Neural cell (in vitro differentiated cells): ENCODE results near the gene PROCA1. TPM values are rescaled to one million over a fixed set of nuclear protein-coding genes. Genes with fewer than 3 reads are reported as not detected.
A peak's percentile ranks its signal among the peaks of the same experiment; 100 is the strongest.

ENCODE experiments used
- H2AFZ ChIP-seq: fragments of 200-600, 300-800 bp; sonication (generic), shearing (Covaris generic); 2 replicates; pipeline ENCODE4 v1.6.0; 2014; ENCODE audit warnings: low read depth, mild to moderate bottlenecking, antibody characterized with exemption, low read length, moderate library complexity
- H3F3A ChIP-seq: fragments of 200-600 bp; shearing (Covaris generic); 2 replicates; pipeline ENCODE4 v1.6.1; 2016; ENCODE audit warnings: mild to moderate bottlenecking, moderate library complexity, mixed read lengths, antibody characterized with exemption, low read length; ENCODE audit not compliant: insufficient read depth, poor library complexity, severe bottlenecking
- H3K27ac ChIP-seq: fragments of 200-600, 300-800 bp; sonication (generic), shearing (Covaris generic); 2 replicates; pipeline ENCODE4 v1.5.1; 2014; ENCODE audit warnings: mild to moderate bottlenecking, low read length, moderate library complexity
- H3K27me3 ChIP-seq: fragments of 300-800, 200-600 bp; sonication (generic), shearing (Covaris generic); 2 replicates; pipeline ENCODE4 v1.6.0; 2014; ENCODE audit warnings: mild to moderate bottlenecking, low read depth, low read length, moderate library complexity; ENCODE audit not compliant: insufficient read depth
- H3K36me3 ChIP-seq: fragments of 300-800, 200-600 bp; sonication (generic), shearing (Covaris generic); 2 replicates; pipeline ENCODE4 v1.5.1; 2014; ENCODE audit warnings: mild to moderate bottlenecking, antibody characterized with exemption, low read length, moderate library complexity; ENCODE audit not compliant: insufficient read depth
- H3K4me2 ChIP-seq: fragments of 300-800, 200-600 bp; sonication (generic), shearing (Covaris generic); 2 replicates; pipeline ENCODE4 v1.6.0; 2014; ENCODE audit warnings: mild to moderate bottlenecking, low read length
- H3K4me3 ChIP-seq: fragments of 300-800, 200-600 bp; sonication (generic), shearing (Covaris generic); 2 replicates; pipeline ENCODE4 v1.5.1; 2014; ENCODE audit warnings: mild to moderate bottlenecking, low read length, moderate library complexity
- H3K79me2 ChIP-seq: fragments of 200-600 bp; shearing (Covaris generic); replicated peaks from 2 replicates; pipeline ENCODE4 v1.6.0; 2014; ENCODE audit warnings: mild to moderate bottlenecking, low read length, moderate library complexity; ENCODE audit not compliant: insufficient read depth
- H3K9ac ChIP-seq: fragments of 300-800, 200-600 bp; sonication (generic), shearing (Covaris generic); 2 replicates; pipeline ENCODE4 v1.6.1; 2016; ENCODE audit warnings: mild to moderate bottlenecking, low read length, mixed read lengths
- H3K9me2 ChIP-seq: fragments of 200-600 bp; shearing (Covaris generic); 2 replicates; pipeline ENCODE4 v1.6.1; 2016; ENCODE audit warnings: mild to moderate bottlenecking, low read length, mixed read lengths; ENCODE audit not compliant: insufficient read depth
- H3K9me3 ChIP-seq: fragments of 200-600, 300-800 bp; sonication (generic), shearing (Covaris generic); 2 replicates; pipeline ENCODE4 v1.6.1; 2016; ENCODE audit warnings: mild to moderate bottlenecking, mixed run types, low read length, moderate library complexity, mixed read lengths
- H4K20me1 ChIP-seq: fragments of 200-600 bp; shearing (Covaris generic); 2 replicates; pipeline ENCODE4 v1.6.1; 2016; ENCODE audit warnings: mild to moderate bottlenecking, mixed run types; ENCODE audit not compliant: insufficient read depth
- CTCF ChIP-seq: fragments of 450-650 bp; IDR thresholded peaks from 2 replicates; pipeline ENCODE4 v1.5.1; 2014; ENCODE audit warnings: antibody characterized with exemption, mild to moderate bottlenecking, moderate library complexity; ENCODE audit not compliant: poor library complexity, severe bottlenecking
- EP300 ChIP-seq: fragments of 450-650 bp; conservative IDR thresholded peaks from 2 replicates; pipeline ENCODE4 v1.6.1; 2014; ENCODE audit warnings: antibody characterized with exemption, mild to moderate bottlenecking, moderate library complexity; ENCODE audit not compliant: poor library complexity, severe bottlenecking
- EZH2 ChIP-seq: fragments of 200-600, 300-800 bp; shearing (Covaris generic), sonication (generic); IDR thresholded peaks from 2 replicates; pipeline ENCODE4 v1.6.1; 2014; ENCODE audit warnings: antibody characterized with exemption, low read length, borderline replicate concordance, mild to moderate bottlenecking; ENCODE audit not compliant: insufficient read depth, poor library complexity, severe bottlenecking
- MXI1 ChIP-seq: fragments of 450-650 bp; conservative IDR thresholded peaks from 2 replicates; pipeline ENCODE4 v1.6.1; 2014; ENCODE audit warnings: antibody characterized with exemption, mild to moderate bottlenecking; ENCODE audit not compliant: poor library complexity, severe bottlenecking
- POLR2AphosphoS5 ChIP-seq: IDR thresholded peaks from 2 replicates; pipeline ENCODE4 v1.6.1; 2012
- RAD21 ChIP-seq: fragments of 450-650 bp; conservative IDR thresholded peaks from 2 replicates; pipeline ENCODE4 v1.6.1; 2014; ENCODE audit warnings: antibody characterized with exemption, mild to moderate bottlenecking, moderate library complexity
- SMC3 ChIP-seq: fragments of 450-650 bp; conservative IDR thresholded peaks from 2 replicates; pipeline ENCODE4 v1.6.1; 2014; ENCODE audit warnings: antibody characterized with exemption, mild to moderate bottlenecking, moderate library complexity; ENCODE audit not compliant: poor library complexity
- TAF1 ChIP-seq: IDR thresholded peaks from 2 replicates; pipeline ENCODE4 v1.6.1; 2012; ENCODE audit warnings: low read depth
- polyA plus RNA-seq: library from polyadenylated mRNA; depleted of rRNA; stranded (reverse); fragments of >200 nt; gene quantifications from 2 replicates; pipeline ENCODE4 v1.2.3, GENCODE V29; 2014
- TF ChIP-seq, protein P1 (sequence below): IDR thresholded peaks from 2 replicates; pipeline ENCODE4 v1.6.1; 2012; ENCODE audit warnings: borderline replicate concordance

The PROCA1 gene
- polyA plus RNA-seq, 1 donor from 2014 or later = 20.7 TPM

DNA sequence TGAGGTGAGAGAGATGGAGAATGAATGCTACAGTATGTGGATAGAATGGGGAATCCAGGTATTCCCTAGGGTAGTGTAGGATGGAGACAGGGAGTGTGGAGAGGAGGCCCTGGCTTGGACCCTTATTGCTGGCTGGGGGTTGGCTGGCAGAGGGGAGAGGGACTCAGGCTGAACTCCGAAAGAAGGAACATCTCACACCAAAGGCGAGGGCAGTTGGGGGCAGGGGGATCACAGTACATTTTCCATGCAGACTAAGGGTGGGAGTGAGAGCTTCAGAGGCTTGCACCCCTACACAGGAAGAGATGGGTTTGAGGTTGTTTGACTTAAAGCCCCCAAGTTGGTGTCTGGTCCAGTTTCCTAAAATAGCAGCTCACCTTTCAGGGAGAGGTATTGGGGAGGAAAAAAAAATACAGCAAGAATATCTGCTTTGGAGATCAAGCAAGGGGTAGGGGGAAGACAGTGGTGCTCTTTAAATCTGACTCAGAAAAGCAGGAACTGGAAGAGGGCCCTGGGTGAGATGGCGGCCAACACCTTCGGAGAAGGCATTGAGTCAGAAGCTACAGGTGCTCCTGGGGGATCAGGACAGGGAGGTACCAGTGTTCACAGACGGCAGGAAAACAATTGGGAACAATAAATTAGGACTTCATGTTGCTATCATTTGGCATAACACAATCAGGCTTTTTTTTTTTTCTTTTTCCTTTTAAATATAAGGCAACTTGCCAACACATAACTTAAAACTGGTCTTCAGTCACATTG, 44.5 kb upstream of the PROCA1 start:
- Histone ChIP-seq H3K36me3 (peaks cover 4% of the 10 kb centered on the region), H3K9ac (no peak overlapping the region), H3K9me3 (no peaks in the 10 kb centered on the region), H3K4me3 (no peak overlapping the region), H3K9me2 (no peaks in the 10 kb centered on the region), H3K27me3 (no peaks in the 10 kb centered on the region), H3K79me2 (peaks cover 4% of the 10 kb centered on the region), H3K4me2 (no peak overlapping the region), H2AFZ (no peak overlapping the region), H3F3A (no peaks in the 10 kb centered on the region), H3K27ac (no peak overlapping the region), H4K20me1 (no peaks in the 10 kb centered on the region)
- TF ChIP-seq MXI1 (no peak), POLR2AphosphoS5 (peak; percentile 6)

DNA sequence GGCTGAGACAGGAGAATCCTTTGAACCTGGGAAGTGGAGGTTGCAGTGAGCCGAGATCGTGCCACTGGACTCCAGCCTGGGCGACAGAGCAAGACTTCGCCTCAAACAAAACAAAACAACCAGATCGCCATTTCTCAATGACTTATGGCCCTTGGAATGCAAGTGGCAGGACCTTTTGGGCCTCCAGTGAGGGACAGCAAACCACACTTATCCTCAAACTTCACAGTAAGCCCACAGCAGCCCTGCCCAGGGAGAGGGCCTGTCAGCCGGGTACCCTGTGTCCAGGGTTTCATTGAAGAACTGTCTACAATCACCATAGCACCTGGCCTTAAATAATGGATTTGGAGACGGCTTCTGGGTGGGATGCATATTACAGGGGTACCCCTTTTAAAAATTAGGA, 43.8 kb upstream of the PROCA1 start:
- H3K9me2 ChIP-seq = no peaks in the 10 kb centered on the region

More for the DNA sequence above, 43.8 kb upstream of the PROCA1 start:
- Histone ChIP-seq H3K36me3 (peaks cover 8% of the 10 kb centered on the region), H4K20me1 (peaks cover 6% of the 10 kb centered on the region), H3K4me2 (no peak overlapping the region), H3K27ac (no peak overlapping the region), H3K4me3 (no peak overlapping the region), H3K9ac (no peak overlapping the region), H3F3A (no peaks in the 10 kb centered on the region), H3K79me2 (peaks cover 7% of the 10 kb centered on the region), H3K9me3 (no peaks in the 10 kb centered on the region), H3K27me3 (no peaks in the 10 kb centered on the region), H2AFZ (no peak overlapping the region)
- TF ChIP-seq, protein P1, sequence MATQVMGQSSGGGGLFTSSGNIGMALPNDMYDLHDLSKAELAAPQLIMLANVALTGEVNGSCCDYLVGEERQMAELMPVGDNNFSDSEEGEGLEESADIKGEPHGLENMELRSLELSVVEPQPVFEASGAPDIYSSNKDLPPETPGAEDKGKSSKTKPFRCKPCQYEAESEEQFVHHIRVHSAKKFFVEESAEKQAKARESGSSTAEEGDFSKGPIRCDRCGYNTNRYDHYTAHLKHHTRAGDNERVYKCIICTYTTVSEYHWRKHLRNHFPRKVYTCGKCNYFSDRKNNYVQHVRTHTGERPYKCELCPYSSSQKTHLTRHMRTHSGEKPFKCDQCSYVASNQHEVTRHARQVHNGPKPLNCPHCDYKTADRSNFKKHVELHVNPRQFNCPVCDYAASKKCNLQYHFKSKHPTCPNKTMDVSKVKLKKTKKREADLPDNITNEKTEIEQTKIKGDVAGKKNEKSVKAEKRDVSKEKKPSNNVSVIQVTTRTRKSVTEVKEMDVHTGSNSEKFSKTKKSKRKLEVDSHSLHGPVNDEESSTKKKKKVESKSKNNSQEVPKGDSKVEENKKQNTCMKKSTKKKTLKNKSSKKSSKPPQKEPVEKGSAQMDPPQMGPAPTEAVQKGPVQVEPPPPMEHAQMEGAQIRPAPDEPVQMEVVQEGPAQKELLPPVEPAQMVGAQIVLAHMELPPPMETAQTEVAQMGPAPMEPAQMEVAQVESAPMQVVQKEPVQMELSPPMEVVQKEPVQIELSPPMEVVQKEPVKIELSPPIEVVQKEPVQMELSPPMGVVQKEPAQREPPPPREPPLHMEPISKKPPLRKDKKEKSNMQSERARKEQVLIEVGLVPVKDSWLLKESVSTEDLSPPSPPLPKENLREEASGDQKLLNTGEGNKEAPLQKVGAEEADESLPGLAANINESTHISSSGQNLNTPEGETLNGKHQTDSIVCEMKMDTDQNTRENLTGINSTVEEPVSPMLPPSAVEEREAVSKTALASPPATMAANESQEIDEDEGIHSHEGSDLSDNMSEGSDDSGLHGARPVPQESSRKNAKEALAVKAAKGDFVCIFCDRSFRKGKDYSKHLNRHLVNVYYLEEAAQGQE = no peak
- TF ChIP-seq TAF1 = no peak
- no peak for TF ChIP-seq SMC3
- no peak for TF ChIP-seq CTCF
- no peak for TF ChIP-seq MXI1
- no peak for TF ChIP-seq EP300
- no peak for TF ChIP-seq RAD21
- no peak for TF ChIP-seq POLR2AphosphoS5
- TF ChIP-seq EZH2 = no peak
